GM21381 (cell line): ENCODE measurements around the gene AK8.

Experiments
- ATAC-seq: cut with Tn5 transposase; IDR thresholded peaks from one replicate; pipeline ENCODE4 v1.9.1; 2021; ENCODE audit warnings: mild to moderate bottlenecking, moderate library complexity; ENCODE audit not compliant: unreplicated experiment

The AK8 gene

GRCh38 chr9:132745756-132746709, 132.1 kb downstream of the AK8 start:
- no peak for ATAC-seq

GRCh38 chr9:132744881-132745755, 133.0 kb downstream of the AK8 start:
- no peak for ATAC-seq

- ATAC-seq, result no peak
These were observed 134.1 kb downstream of the AK8 start for GRCh38 chr9:132743931-132744479.

GRCh38 chr9:132742821-132743311, 135.2 kb downstream of the AK8 start:
- ATAC-seq, result no peak

GRCh38 chr9:132740526-132741309, 137.4 kb downstream of the AK8 start:
- no peak for ATAC-seq

- ATAC-seq, result no peak
These were observed 138.3 kb downstream of the AK8 start for GRCh38 chr9:132739710-132740310.

GRCh38 chr9:132733260-132733815, 144.7 kb downstream of the AK8 start:
- no peak for ATAC-seq

- no peak for ATAC-seq
These were observed 145.5 kb downstream of the AK8 start for GRCh38 chr9:132732326-132733259.

- ATAC-seq, result no peak
These were observed 146.9 kb downstream of the AK8 start for GRCh38 chr9:132731230-132731629.

GRCh38 chr9:132730054-132731033, 147.7 kb downstream of the AK8 start:
- ATAC-seq, result no peak

GRCh38 chr9:132729235-132729890, 148.7 kb downstream of the AK8 start:
- ATAC-seq, result no peak

GRCh38 chr9:132728497-132728896, 149.6 kb downstream of the AK8 start:
- ATAC-seq, result no peak

- ATAC-seq, result no peak
These were observed 150.0 kb downstream of the AK8 start for GRCh38 chr9:132728071-132728470.

- no peak for ATAC-seq
These were observed 151.4 kb downstream of the AK8 start for GRCh38 chr9:132726576-132727130.

GRCh38 chr9:132725306-132725705, 152.8 kb downstream of the AK8 start:
- no peak for ATAC-seq

GRCh38 chr9:132723809-132724208, 154.3 kb downstream of the AK8 start:
- ATAC-seq, result no peak
